Upper lobe of left lung (tissue), 4 donors: ENCODE data around the gene BIRC6.

Experiments used
- CTCF ChIP-seq, 6 experiments: fragments of 450-650 bp in 4 of 6; fragments of 200-600 bp in 2 of 6; sonication (generic) in 2 of 6; IDR thresholded peaks; one replicate each; pipeline ENCODE4 v1.5.1; 2016 to 2019; ENCODE audit warnings: antibody characterized with exemption in 6 of 6
- POLR2A ChIP-seq, 4 donors: fragments of 450-650 bp; IDR thresholded peaks; one replicate each; pipeline ENCODE4 v1.5.1; 2016 to 2017; ENCODE audit warnings: antibody characterized with exemption in 4 of 4, mild to moderate bottlenecking in 2 of 4

- no peak for TF ChIP-seq POLR2A (IDR thresholded peaks at IDR 0.05)
- TF ChIP-seq CTCF (IDR thresholded peaks at IDR 0.05), result no peak
These were observed 123.2 kb downstream of the BIRC6 start for GRCh38 chr2:32479993-32480392.
